A673 (cell line): ENCODE results near the gene ICE1. TPM values are rescaled to one million over a fixed set of nuclear protein-coding genes. Genes with fewer than 3 reads are reported as not detected.

ENCODE experiments used
- BruUV-seq: library from RNA; stranded (reverse); fragments of 400-500 nt; replicated peaks from 2 replicates; lab custom pipeline; 2021; lab: Mats Ljungman, UMichigan
- CTCF ChIA-PET: fragments of 300-600 bp; sonication (Branson Sonifier 250); formaldehyde crosslinking; loops from one replicate; lab custom pipeline; 2022; ENCODE audit warnings: antibody characterized with exemption; lab: Charles Lee
- POLR2A ChIA-PET: fragments of 300-600 bp; sonication (Branson Sonifier 250); formaldehyde crosslinking; loops from one replicate; lab custom pipeline; 2022; ENCODE audit warnings: antibody characterized with exemption; ENCODE audit not compliant: low non-redundant PET; lab: Charles Lee
- DNase-seq: peaks from one replicate; pipeline ENCODE4 v3.0.0-alpha.2; 2015; ENCODE audit warnings: low spot score
- H3K27ac ChIP-seq: fragments of 200-600 bp; sonication (generic); 2 replicates; pipeline ENCODE4 v1.5.1; 2016; ENCODE audit warnings: mixed run types, low read depth, mild to moderate bottlenecking, mixed read lengths, antibody characterized with exemption, low read length; ENCODE audit not compliant: poor library complexity, severe bottlenecking
- H3K27me3 ChIP-seq: fragments of 200-600 bp; sonication (generic); replicated peaks from 2 replicates; pipeline ENCODE4 v1.6.1; 2017; ENCODE audit warnings: mixed run types, low read depth, mild to moderate bottlenecking, mixed read lengths, antibody characterized with exemption, low read length; ENCODE audit not compliant: insufficient read depth, poor library complexity
- H3K36me3 ChIP-seq: fragments of 200-600 bp; sonication (generic); 2 replicates; pipeline ENCODE4 v1.6.1; 2016; ENCODE audit warnings: mixed run types, mild to moderate bottlenecking, mixed read lengths, antibody characterized with exemption, low read length; ENCODE audit not compliant: insufficient read depth, poor library complexity, severe bottlenecking
- H3K4me1 ChIP-seq: fragments of 200-600 bp; sonication (generic); 2 replicates; pipeline ENCODE4 v1.6.1; 2017; ENCODE audit warnings: mixed run types, mild to moderate bottlenecking, mixed read lengths, antibody characterized with exemption, low read length; ENCODE audit not compliant: insufficient read depth, poor library complexity, severe bottlenecking
- H3K4me3 ChIP-seq: fragments of 200-600 bp; sonication (generic); 2 replicates; pipeline ENCODE4 v1.5.1; 2016; ENCODE audit warnings: low read depth, mixed run types, mild to moderate bottlenecking, mixed read lengths, low read length; ENCODE audit not compliant: poor library complexity, severe bottlenecking
- H3K9me3 ChIP-seq: fragments of 200-600 bp; sonication (generic); 2 replicates; pipeline ENCODE4 v1.6.1; 2016; ENCODE audit warnings: mixed run types, low read depth, mild to moderate bottlenecking, mixed read lengths, antibody characterized with exemption, low read length; ENCODE audit not compliant: poor library complexity, severe bottlenecking
- CTCF ChIP-seq: fragments of 300-800, 200-600 bp; sonication (generic); conservative IDR thresholded peaks from 2 replicates; pipeline ENCODE4 v1.5.1; 2017; ENCODE audit warnings: low read depth, mild to moderate bottlenecking, antibody characterized with exemption, low read length, moderate library complexity, mixed read lengths
- EZH2 ChIP-seq: fragments of 200-600 bp; sonication (generic); IDR thresholded peaks from 2 replicates; pipeline ENCODE4 v1.6.1; 2017; ENCODE audit warnings: borderline replicate concordance, low read depth, mild to moderate bottlenecking, mixed read lengths, antibody characterized with exemption, low read length; ENCODE audit not compliant: poor library complexity, severe bottlenecking
- intact Hi-C: fragments of 100-400 bp; cut with micrococcal nuclease; formaldehyde crosslinking; loops from one replicate; pipeline ENCODE4 v1.10.0; 2022; ENCODE audit not compliant: unreplicated experiment
- total RNA-seq: library from RNA; stranded (reverse); gene quantifications from 2 replicates; pipeline ENCODE4 v1.2.3, GENCODE V29; 2021

Gene ICE1
- total RNA-seq, 1 experiment from 2014 or later, result 37.2 TPM

- no peaks in the 10 kb centered on the region for H3K4me1 ChIP-seq
- H3K4me3 ChIP-seq, result no peak overlapping the region
- H3K36me3 ChIP-seq, result no peaks in the 10 kb centered on the region
- BruUV-seq, result no TSS peak
- no peak for DNase-seq
- TF ChIP-seq EZH2 (no peak), CTCF (no peak)
- intact Hi-C loops, result no loop called here
- CTCF ChIA-PET, result no interaction called here
- no peak overlapping the region for H3K27ac ChIP-seq
- POLR2A ChIA-PET, result no interaction called here
- H3K27me3 ChIP-seq, result peaks cover 9% of the 10 kb centered on the region
- H3K9me3 ChIP-seq, result no peaks in the 10 kb centered on the region
Measured at GRCh38 chr5:5524327-5524726, 101.8 kb downstream of the ICE1 start.

DNA sequence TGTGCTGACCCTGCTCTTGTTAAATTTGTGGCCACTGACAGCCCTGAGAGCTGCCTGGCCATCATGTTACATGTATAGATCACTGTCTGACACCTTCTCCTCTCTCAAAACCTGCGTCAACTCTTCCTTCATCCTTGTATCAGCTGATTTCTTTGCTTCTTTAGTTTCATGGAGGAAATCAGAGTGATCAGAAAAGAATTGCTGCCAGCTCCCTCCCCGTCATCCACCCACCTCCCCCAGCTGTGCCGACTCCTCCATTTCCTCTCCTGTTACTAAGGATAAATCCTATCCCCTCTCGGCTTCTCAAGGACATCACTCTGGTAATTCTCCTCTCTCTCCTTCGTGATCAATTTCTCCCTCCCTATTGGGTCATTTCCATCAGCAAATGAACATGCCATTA is 108.9 kb downstream of the ICE1 start:
- Histone ChIP-seq H3K27me3 (peaks cover 56% of the 10 kb centered on the region), H3K36me3 (no peaks in the 10 kb centered on the region), H3K27ac (no peak overlapping the region), H3K9me3 (no peaks in the 10 kb centered on the region), H3K4me1 (no peaks in the 10 kb centered on the region), H3K4me3 (no peak overlapping the region)
- BruUV-seq, result no TSS peak
- DNase-seq, result no peak
- TF ChIP-seq EZH2 (no peak), CTCF (no peak)
- CTCF ChIA-PET, result no interaction called here
- intact Hi-C loops, result no loop called here
- POLR2A ChIA-PET, result no interaction called here

GRCh38 chr5:5532306-5533076 is 110.0 kb downstream of the ICE1 start:
- TF ChIP-seq EZH2 (no peak), CTCF (no peak)
- Histone ChIP-seq H3K27ac (no peak overlapping the region), H3K9me3 (no peaks in the 10 kb centered on the region), H3K27me3 (peaks cover 67% of the 10 kb centered on the region), H3K4me3 (no peak overlapping the region), H3K4me1 (no peaks in the 10 kb centered on the region), H3K36me3 (no peaks in the 10 kb centered on the region)
- BruUV-seq, result no TSS peak
- POLR2A ChIA-PET, result no interaction called here
- no peak for DNase-seq
- CTCF ChIA-PET, result no interaction called here
- intact Hi-C loops, result no loop called here
